Measurements from ENCODE around the gene PDIA5.
"Not testable (repeated sequence)": the region's sequence is repeated elsewhere in the genome, so short reads cannot be mapped to it uniquely, and the experiment has no call there.

The PDIA5 gene

DNA sequence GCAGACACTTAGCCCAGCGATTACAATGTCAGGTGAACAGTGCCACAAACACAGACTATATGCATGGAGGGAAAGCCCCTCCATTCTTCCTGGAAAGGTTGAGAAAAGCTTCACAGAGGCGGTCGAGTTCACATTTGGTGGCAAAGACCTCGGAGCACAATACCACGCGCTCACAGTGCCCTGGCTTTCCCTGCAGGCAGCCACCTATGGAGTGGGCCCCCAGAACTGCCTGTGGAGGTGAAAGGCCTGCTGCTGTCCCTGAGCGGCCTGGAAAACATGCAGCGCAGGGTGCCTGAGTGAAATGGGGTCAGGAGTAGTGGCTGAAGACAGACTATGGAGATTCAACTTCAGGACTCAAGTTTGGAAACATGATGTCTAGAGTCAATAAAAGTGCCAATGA, 26.9 kb downstream of the PDIA5 start:
- DNase-seq (ENCODE audit: low read depth), result no peak

DNA sequence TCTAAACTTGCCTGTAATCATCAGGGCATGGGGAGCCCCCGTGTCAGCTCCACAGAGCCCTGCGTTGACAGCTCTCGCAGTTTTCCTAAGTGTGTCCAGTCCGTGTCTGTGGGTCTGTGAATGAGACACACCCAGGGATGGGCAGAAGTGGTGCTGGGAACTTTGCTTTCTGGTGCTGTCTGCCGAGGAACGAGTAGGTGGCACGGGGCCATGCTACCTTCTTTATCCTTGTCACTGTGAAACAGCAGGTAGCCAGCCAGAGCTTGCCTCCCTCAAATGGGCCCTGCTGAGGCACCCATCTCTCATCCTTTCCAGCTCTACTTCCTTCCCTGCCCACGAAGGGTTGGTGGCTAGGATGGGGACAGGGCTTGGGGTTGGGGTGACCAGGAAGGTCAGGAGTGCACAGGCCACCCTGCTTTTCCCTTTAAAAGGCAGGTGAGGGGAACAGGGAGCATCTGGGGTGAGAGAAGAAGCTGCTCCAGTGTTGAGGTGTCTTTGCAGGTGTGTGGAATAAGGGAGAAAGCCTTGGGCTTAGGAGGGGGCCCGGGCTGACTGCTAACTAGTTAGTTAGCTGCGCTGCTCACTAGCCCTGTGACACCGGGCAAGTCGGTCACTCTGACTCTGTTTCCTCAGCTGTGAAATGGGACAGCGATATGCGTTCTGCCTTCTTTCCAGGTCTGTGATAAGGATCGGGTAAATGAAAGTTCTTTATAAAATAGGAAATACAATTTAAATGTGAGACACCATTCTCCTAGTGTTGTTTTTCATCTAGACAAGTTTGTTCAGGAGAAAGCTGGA, 27.9 kb downstream of the PDIA5 start:
- no peak for DNase-seq (ENCODE audit: low read depth)

DNA sequence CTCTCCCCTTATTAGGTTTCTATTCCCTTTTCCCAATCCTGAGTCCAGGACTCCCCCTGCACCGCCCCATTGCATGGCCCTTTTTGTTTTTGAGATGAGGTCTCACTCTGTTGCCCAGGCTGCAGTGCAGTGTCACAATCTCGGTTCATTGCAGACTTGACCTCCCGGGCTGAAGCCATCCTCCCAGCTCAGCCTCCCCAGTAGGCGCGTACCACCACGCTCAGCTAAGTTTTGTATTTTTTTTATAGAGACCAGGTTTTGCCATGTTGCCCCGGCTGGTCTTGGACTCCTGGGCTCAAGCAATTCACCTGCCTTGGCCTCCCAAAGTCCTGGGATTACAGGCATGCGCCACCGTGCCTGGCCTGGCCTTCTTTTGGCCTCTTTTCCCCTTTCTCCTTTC, 29.3 kb downstream of the PDIA5 start:
- no peak for DNase-seq (ENCODE audit: low read depth)

DNA sequence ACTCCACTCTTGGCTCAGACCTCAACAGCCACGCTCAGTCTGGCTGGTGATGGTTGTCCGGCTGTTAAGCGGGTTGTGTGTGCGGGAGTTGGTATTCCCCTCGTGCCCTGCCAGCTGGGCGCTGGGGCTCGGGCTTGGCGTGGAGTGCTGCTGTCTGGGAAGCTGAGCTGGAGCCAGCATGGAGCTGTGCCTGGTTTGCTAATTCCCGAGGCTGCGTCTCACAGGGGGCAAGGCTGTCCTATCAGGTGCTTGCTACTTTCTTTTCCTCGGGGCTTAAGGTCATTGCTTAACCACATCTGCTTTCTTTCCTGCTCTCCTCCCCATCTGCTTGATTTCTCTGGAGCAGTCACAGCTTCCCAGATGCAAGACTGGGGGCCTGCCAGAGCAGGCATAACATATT, 29.9 kb downstream of the PDIA5 start:
- peak; percentile 94 for DNase-seq (ENCODE audit: low read depth)

DNA sequence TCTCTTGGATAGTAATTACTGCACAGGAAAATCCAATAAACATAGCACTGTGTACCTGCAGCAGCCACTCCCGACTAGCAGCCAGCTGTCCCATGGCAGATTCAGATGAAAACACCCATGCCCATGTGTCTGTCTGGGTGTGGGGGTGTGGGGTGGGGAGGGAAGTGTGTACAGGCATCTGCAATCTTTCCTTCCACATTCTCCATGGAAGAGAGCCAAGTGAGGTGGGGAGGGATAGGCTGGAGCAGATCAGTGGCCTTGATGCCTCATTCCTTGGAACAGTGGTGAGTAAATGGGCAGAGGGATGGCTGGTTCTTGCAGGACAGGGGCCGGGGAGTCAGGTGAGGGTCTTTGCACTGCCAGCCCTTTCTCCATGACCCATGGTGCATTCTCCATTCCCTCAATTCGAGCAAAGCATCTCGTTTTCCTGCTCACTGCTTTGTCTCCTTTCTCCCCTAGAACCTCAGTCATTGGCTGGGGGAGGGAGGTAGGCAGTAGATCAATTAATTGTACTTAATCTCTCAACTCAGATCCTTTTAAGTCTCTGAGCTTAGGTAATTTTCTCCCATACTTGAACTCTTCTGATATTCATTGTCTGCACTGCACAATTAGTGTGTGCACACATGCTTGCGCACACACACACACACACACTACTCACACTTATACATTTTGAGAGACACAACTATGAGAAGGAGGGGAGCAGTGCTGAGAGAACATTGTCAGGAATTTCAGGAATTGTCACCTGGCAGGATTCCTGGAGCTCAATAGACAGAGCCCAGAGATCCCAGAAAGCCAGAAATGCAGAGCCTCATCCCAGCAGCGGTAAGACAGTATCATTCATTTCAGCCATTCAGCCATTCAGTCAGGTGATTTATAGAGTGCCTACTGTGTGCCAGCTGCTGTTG, 31.9 kb downstream of the PDIA5 start:
- DNase-seq (ENCODE audit: low read depth), result peak; percentile 74

DNA sequence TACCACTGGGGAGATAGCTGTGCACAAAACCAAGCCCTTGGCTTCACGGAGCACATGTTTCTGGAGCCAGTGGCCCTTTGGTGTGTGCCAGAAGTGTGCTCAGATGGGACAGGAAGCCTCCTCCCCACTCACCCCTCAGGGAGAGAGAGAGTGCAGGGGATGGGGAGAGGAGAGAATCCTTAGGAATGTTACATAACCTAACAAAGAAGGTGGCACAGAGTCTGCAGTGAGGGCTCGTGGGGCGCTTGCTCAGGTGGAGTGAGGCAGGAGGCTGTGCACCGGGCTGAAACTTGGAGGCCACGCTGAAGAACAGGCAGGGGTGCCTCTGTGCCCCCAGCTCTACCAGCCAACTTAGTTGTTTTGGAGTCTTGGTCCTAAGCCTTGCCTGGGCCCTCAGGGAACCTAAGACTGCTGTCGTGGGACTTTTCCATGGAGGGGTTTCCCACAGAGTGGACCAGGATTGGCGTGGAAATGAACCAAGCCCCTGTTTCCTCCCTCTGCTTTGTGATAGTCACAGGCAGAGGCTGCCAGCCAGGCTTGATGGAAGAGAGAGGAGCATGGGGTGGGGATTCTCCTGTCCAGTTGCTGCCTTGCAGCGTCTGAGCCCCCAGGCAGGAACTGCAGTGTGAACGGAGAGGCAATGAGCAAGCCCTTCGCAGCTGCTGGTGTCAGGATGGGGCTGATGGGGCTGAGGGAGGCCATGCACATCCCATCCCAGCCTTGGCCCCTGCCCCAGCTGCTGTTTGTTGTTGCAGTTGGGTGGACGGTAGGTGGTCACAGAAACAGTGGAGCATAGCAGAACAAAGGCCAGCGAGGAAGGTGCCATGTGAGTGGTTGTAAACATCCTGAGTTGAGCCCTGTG, 32.7 kb downstream of the PDIA5 start:
- DNase-seq (ENCODE audit: low read depth), result no peak

DNA sequence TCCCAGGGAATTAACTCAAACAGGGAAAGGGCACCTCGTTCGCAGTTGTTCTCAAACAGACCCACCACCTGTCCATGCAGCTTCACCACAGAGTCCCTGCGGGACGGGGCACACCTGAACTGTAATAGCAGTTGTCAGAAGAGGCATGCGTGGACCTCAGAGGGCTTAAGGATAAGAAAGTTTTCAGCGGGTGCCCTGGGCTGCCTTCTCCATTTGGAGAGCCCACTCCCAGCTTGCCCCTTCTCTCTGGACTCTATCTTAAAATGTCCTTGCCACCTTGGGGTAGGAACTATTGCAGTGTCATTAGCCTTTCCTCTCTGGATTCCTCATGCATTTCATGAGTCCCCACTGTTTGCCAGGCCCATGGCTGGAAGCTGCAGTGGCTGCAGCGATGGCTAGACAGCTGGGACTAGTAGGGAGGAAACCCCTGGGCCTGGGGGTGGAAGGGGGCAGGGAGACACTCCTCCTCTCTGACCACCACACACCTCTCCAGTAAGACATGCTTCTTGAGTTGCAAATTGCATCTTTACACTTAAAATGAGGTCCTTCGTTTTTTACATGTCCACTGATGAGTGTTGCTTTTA, 33.5 kb downstream of the PDIA5 start:
- DNase-seq (ENCODE audit: low read depth), result no peak

DNA sequence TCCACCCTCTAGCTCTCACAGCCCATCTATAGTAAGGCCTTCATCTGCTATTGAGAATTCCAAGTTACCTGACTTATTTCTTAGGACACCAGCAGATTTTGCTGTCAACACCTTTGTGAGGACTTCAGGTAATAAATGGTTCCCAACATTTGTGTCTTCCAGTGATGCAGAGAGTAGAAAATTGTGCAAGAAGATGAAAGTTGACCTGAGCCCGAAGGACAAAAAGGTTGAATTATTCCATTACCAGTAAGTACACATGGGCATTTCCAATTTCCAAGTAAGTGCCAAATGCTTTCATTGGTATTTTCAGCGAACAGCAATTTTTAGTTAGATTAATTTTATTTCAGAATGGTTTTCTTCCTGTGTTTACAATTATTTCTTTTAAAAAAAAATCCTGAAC, 35.4 kb downstream of the PDIA5 start:
- DNase-seq (ENCODE audit: low read depth), result no peak

DNA sequence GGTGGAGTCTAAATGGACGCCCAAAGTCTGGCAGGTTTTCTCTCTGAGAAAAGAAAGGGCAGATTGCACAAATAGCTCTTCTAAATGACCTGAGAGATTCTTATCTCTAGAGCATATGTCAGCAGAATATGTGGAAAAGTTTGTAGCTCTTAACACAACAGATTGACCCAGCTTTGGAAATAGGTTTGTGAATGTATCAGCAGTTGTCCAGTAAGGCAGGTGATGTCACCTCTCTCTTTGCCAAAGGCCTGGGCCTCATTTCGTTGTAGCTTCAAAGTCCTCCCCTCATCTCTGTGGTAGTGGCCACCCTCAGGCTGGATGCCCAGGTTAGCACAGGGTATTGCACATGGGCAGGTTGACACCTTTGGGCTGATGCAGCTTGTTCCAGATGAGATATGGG, 36.0 kb downstream of the PDIA5 start:
- peak; percentile 21 for DNase-seq (ENCODE audit: low read depth)

DNA sequence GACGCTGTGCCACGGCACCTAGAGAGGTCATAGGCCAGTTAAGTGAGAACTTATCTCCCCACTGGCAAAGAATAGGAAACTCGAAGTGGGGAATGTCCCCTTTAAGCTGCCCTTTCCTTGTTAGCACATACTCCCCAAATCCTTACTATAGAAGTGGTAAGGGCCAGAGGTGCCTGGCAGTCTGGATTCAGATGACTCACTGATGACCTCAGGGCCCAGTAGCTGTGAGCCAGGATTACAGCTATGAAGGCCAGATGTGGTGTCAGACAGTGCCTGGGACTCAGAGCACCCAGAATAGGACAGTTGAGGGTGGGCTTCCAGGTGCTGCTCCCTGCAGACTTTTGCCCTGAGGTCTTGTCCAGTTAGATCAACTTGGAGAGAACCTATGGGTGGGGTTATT, 37.7 kb downstream of the PDIA5 start:
- peak; percentile 96 for DNase-seq (ENCODE audit: low read depth)

DNA sequence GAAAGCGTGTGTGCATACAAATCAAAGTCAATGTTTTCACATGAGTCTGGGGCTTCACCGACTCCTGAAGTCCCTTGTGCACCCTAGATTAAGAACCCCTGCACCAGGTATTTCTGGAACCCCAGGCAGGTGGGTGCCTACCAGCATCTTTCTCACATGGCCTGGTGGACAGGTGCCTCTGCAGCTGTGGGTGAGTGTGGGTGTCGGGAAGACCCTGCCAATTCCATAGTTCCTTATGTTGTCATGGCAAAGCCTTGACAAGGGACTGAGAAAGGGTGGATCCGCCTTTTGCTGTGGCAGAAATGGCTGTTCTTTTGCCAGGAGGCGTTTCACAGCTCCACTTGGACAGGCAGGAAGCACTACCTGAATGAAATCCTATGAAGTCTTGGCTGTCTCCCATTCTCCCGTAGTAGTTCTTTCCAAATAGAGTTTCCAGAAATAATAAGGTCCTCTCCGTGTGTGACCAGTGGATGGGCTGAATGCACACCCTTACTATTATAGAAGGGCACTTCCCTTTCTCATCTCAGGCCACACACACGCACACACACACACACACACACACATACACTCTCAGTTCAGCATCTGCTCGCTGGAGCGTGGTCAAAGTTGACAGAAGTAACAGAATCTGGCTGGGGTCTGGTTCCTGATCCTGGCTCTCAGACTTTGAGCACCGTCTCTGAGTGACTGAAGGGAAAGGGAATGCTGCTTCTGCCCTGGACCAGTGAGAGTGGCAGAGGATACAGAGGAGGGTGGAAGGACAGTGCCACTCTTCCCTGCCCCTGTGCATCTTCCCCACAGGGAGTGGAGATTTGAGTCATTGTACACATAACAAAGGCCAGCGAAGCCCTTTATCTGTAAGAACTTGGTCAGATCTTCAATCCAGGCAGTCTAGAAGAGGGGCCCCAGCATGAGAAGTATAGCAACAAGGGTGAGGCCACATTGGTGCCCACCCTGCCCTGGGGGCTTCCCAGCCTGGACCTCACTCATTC, 38.7 kb downstream of the PDIA5 start:
- DNase-seq (ENCODE audit: low read depth), result peak; percentile 13

DNA sequence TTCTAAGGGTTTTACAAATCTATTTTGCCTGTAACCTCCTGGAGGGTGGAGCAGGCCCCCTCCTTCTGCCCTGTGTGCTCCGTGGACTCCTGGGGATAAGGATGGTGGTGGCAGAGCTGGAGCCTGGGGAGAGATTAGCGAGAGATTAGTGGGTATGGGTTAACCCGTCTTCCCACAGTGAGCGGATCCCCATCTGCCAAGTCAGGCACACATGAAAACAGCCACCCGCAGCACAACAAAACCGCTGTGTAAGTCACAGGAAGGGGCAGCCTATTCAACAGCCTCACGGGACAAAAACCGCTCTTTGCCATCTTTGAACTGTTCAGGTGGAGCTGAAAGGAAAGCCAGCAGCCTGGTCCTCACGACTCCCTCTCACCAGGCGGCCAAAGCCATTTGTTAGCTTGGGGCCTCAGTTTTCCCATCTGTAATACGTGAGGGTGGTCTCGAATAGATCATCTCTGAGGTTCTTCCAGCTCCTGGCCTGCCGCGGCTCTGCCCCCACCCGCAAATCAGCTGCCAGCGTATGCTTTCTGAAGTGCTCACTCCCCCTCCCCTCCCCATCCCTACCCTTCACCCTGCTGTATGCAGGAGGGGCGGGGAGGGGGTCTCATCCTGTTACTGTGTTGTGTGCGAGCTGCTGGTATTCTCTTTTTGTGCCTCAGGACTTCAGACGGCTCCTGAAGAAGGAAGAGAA, 43.6 kb downstream of the PDIA5 start:
- DNase-seq (ENCODE audit: low read depth), result peak; percentile 18

DNA sequence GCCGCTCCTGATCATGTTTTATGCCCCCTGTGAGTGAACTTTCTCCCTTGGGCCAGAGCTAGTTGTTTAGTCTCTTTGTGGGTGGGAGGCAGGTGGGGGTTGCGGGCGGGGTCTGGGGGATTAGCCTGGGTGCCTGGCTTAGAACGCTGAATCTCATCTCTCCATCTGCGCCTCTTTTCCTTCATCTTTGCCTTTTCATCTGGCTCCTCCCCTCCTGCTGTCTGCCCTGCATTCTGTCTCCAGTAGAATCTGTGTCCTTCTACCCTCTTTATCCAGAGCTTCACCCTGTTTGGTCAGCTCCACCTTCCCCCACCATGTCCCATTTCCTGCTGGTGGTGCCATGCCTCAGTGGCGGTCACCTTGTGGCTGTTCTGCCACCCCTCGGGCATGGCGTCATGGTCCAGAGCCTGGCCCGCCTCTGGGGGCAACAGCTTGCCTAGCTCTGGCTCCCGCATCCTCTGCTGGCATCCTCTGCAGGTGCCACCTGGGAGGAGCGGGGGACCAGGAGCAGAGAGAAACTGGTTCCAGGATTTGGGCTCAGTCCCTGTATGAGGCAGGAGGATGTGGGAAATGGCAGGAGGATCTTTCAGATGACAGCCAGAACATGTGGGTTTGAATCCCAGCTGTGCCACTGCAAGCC, 44.3 kb downstream of the PDIA5 start:
- no peak for DNase-seq (ENCODE audit: low read depth)

DNA sequence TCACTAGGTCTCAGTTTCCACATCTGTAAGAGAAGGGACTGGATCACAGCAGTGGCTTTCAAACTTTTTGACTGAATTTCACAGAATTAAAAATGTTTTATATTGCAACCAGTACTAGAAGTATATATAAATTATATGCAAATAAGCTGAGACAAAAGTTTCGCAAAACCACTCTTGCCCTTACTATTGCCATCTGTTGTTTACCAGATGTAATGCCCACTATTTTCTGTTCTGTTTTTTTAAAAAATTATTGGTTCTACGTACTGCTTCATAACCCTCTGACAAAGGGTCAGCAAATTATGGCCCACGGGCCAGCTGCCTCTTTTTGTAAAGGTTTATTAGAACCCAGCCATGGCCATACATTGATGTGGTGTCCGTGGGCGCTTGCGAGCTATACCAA, 44.8 kb downstream of the PDIA5 start:
- DNase-seq (ENCODE audit: low read depth), result no peak

DNA sequence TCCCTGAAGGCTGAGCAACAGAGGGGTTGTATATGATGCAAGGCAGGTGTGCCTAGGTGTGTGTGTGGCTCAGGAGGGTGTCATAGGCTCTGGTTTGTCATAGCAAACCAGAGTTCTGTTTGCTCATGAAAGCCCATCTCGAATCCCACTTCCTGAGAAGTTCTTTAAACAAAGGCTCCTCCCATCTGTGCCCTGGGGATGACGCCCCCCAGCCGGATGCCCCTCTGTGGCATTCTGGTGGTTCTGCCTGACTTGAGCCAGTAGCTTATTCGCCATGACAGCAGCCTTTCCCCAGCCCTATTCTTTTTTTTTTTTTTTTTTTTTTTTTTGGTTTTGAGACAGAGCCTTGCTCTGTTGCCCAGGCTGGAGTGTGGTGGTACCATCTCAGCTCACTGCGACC, 45.4 kb downstream of the PDIA5 start:
- DNase-seq (ENCODE audit: low read depth), result no peak

DNA sequence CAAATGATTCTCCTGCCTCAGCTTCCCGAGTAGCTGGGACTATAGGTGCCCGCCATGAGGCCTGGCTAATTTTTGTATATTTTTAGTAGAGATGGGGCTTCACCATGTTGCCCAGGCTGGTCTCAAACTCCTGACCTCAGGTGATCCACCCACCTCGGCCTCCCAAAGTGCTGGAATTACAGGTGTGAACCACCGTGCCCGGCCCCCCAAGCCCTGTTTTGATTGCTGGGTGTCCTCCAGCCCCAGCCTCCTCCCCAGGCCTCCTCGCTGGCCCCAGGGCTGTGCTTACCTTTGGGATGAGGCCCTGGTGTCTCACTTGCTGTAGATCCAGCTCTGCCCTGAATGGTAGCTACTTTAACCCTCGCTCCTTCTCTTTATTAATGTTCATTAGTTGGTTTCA, 45.8 kb downstream of the PDIA5 start:
- DNase-seq (ENCODE audit: low read depth), result not testable (repeated sequence)

DNA sequence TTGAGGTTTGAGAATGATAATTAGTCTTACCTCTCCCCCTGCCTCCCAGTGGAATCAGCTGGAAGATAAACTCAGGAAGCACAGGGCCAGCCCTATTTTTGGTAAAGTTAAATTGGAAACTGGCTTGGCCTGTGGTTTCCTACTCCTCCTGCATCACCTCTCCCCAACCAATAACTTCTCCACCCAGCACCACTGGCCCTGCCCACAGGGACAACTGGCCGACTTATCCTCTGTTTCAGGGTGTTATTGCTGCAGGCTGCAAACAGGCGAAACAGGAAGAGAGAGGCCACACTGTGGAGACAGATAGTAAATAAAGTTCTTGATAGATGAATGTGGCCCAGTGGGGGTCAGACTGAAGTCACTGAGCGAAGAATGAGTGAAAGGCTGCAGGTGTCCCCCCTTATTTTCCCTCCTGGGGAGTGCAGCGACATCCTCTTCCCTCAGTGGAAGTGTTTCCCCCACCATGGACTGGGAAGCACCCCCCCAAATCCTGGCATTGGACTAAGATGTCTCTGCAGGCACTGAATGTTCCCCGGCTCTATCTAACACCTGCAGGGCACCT, 47.1 kb downstream of the PDIA5 start:
- DNase-seq (ENCODE audit: low read depth), result no peak

DNA sequence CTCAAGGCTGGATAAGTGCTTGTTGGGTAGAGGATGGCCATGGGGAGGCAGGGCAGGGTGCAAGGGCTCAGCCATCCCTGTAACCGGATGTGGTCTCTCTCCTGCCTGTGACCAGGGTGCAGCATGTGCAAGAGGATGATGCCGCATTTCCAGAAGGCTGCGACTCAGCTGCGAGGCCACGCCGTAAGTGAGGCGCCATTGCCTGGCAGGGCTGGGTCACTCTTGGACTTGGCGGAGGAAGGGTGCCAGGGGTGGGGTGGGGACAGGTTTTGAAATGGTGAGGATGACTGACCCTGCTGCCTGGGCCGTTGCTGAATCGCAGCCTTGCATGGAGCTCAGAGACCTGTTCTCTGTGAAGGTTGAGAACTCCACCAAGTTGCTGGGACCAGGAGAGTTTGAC, 49.3 kb downstream of the PDIA5 start:
- DNase-seq (ENCODE audit: low read depth), result no peak

DNA sequence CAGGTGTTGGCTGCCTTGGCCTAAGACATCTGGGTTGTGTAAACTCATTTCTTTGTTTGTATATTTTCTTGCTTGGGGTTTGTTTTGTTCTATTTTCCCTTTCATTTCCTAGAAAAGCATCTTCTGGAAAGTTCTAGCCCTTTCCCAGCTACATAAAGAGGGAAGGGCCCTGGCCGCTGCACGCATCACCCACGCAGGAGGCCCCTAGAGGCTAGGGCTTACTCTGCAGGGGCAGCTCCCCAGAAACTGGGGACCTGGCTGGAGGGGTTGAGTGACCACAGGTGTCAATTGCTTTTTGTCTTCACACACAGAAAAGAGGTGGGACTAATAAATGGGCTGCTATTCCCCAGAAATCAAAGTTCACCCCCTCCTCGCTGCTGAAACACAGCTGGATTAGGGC, 52.6 kb downstream of the PDIA5 start:
- no peak for DNase-seq (ENCODE audit: low read depth)
